ENCODE measurements around the gene DUSP8.

DNA sequence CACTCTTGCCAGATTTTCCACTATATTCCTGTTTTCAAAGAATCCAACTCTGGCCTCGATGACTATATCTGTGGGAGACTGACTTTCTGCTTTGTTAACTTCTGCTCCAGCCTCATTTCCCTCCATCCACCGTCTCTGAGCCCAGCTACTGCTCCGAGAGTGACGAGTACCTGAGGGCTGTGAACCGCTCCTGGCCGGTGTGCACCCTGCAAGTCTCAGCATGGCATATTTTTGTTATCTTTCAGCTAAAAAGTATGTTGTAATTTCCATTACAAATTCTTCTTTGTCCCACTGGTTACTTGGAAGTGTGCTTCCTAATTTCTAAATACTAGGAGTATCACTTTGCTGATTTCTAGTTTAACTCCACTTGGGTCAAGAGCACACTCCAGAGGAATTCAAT, 49.0 kb downstream of the DUSP8 start:
- no peak for TF ChIP-seq POLR2A (IDR thresholded peaks at IDR 0.05)
- no peak for TF ChIP-seq CTCF (IDR thresholded peaks at IDR 0.05)

All from sigmoid colon (tissue), 3 donors.